RWPE1 (cell line): Measurements from ENCODE around the gene CFAP97D2.

Experiments
- CTCF ChIA-PET: fragments of 350-600 bp; sonication (Branson Sonifier 250); formaldehyde crosslinking; extraction: SDS; loops from one replicate; lab custom pipeline; 2021; lab: Yijun Ruan, JAX
- POLR2A ChIA-PET: fragments of 400-600 bp; formaldehyde crosslinking; extraction: SDS; loops from one replicate; lab custom pipeline; 2020; ENCODE audit warnings: antibody characterized with exemption; ENCODE audit not compliant: low non-redundant PET; lab: Yijun Ruan, JAX
- DNase-seq: peaks from one replicate; pipeline ENCODE4 v3.0.0; 2012; ENCODE audit warnings: low spot score
- H3K27ac ChIP-seq: fragments of 450-650 bp; 2 replicates; pipeline ENCODE4 v1.5.1; 2017
- CTCF ChIP-seq: fragments of 450-650 bp; conservative IDR thresholded peaks from 2 replicates; pipeline ENCODE4 v1.5.1; 2017; ENCODE audit warnings: low read depth, mild to moderate bottlenecking

The CFAP97D2 gene

GRCh38 chr13:114143806-114144605, 35.1 kb upstream of the CFAP97D2 start:
- no peak for DNase-seq
- CTCF ChIA-PET = interaction anchor here (0.7 kb wide), 1 partner anchor 26 kb away, joined by 3 read pairs; no protein-coding TSS in a partner anchor
- peak overlapping the region; percentile 83 for H3K27ac ChIP-seq
- TF ChIP-seq CTCF = no peak
- POLR2A ChIA-PET = no interaction called here

- CTCF ChIA-PET = interaction anchor here (0.7 kb wide), 1 partner anchor 27 kb away, joined by 3 read pairs; no protein-coding TSS in a partner anchor
- POLR2A ChIA-PET = no interaction called here
- TF ChIP-seq CTCF = no peak
- peak overlapping the region; percentile 83 for H3K27ac ChIP-seq
- no peak for DNase-seq
These were observed 34.3 kb upstream of the CFAP97D2 start for GRCh38 chr13:114144606-114145244.

GRCh38 chr13:114145256-114145655, 33.8 kb upstream of the CFAP97D2 start:
- no peak for TF ChIP-seq CTCF
- H3K27ac ChIP-seq = no peak overlapping the region

GRCh38 chr13:114145722-114146121, 33.3 kb upstream of the CFAP97D2 start:
- no peak for TF ChIP-seq CTCF
- ChIA-PET POLR2A (interaction anchor here (0.6 kb wide), 1 partner anchor 116 kb away, joined by 4 read pairs; no protein-coding TSS in a partner anchor), CTCF (no interaction called here)
- DNase-seq = no peak
- H3K27ac ChIP-seq = no peak overlapping the region

More at GRCh38 chr13:114145256-114145655, 33.8 kb upstream of the CFAP97D2 start:
- ChIA-PET CTCF (no interaction called here), POLR2A (no interaction called here)
- DNase-seq = no peak

- DNase-seq = no peak
- POLR2A ChIA-PET = interaction anchor here (0.6 kb wide), 1 partner anchor 116 kb away, joined by 4 read pairs; no protein-coding TSS in a partner anchor
- H3K27ac ChIP-seq = no peak overlapping the region
- TF ChIP-seq CTCF = no peak
- CTCF ChIA-PET = no interaction called here
These were observed 32.9 kb upstream of the CFAP97D2 start for GRCh38 chr13:114146173-114146572.

- CTCF ChIA-PET = no interaction called here
- POLR2A ChIA-PET = no interaction called here
- DNase-seq = no peak
- no peak overlapping the region for H3K27ac ChIP-seq
- no peak for TF ChIP-seq CTCF
These were observed 32.4 kb upstream of the CFAP97D2 start for GRCh38 chr13:114146629-114147028.
